ENCODE data around the gene UBE2R2.
"Not testable (repeated sequence)": the region's sequence is repeated elsewhere in the genome, so short reads cannot be mapped to it uniquely, and the experiment has no call there.

UBE2R2 gene

GRCh38 chr9:33799928-33800704 is 16.8 kb upstream of the UBE2R2 start:
- no peak for DNase-seq (ENCODE audit: low spot score)

- DNase-seq (ENCODE audit: low spot score): no peak
Measured at GRCh38 chr9:33800886-33801285, 16.1 kb upstream of the UBE2R2 start.

GRCh38 chr9:33801943-33802500 is 14.9 kb upstream of the UBE2R2 start:
- DNase-seq (ENCODE audit: low spot score): not testable (repeated sequence)

- DNase-seq (ENCODE audit: low spot score): not testable (repeated sequence)
Measured at GRCh38 chr9:33804196-33804595, 12.8 kb upstream of the UBE2R2 start.

- DNase-seq (ENCODE audit: low spot score): not testable (repeated sequence)
Measured at GRCh38 chr9:33807156-33807555, 9.8 kb upstream of the UBE2R2 start.

GRCh38 chr9:33808979-33809322 is 8.0 kb upstream of the UBE2R2 start:
- DNase-seq (ENCODE audit: low spot score): not testable (repeated sequence)

- DNase-seq (ENCODE audit: low spot score): no peak
Measured at GRCh38 chr9:33809506-33809905, 7.5 kb upstream of the UBE2R2 start.

- DNase-seq (ENCODE audit: low spot score): no peak
Measured at GRCh38 chr9:33813712-33814641, 3.0 kb upstream of the UBE2R2 start.

- DNase-seq (ENCODE audit: low spot score): no peak
Measured at GRCh38 chr9:33815781-33816180, 1.2 kb upstream of the UBE2R2 start.

GRCh38 chr9:33817327-33818166 is 587 bp downstream of the UBE2R2 start:
- peak; percentile 42 for DNase-seq (ENCODE audit: low spot score)

- no peak for DNase-seq (ENCODE audit: low spot score)
Measured at GRCh38 chr9:33818167-33818846, 1.3 kb downstream of the UBE2R2 start.

GRCh38 chr9:33818847-33819500 is 2.0 kb downstream of the UBE2R2 start:
- no peak for DNase-seq (ENCODE audit: low spot score)

GRCh38 chr9:33820231-33820745 is 3.3 kb downstream of the UBE2R2 start:
- no peak for DNase-seq (ENCODE audit: low spot score)

GRCh38 chr9:33823801-33824200 is 6.8 kb downstream of the UBE2R2 start:
- no peak for DNase-seq (ENCODE audit: low spot score)

GRCh38 chr9:33827285-33827684 is 10.3 kb downstream of the UBE2R2 start:
- DNase-seq (ENCODE audit: low spot score): not testable (repeated sequence)

- not testable (repeated sequence) for DNase-seq (ENCODE audit: low spot score)
Measured at GRCh38 chr9:33829641-33830230, 12.8 kb downstream of the UBE2R2 start.

GRCh38 chr9:33835625-33836260 is 18.8 kb downstream of the UBE2R2 start:
- DNase-seq (ENCODE audit: low spot score): no peak

GRCh38 chr9:33836261-33836660 is 19.3 kb downstream of the UBE2R2 start:
- not testable (repeated sequence) for DNase-seq (ENCODE audit: low spot score)

GRCh38 chr9:33837138-33837537 is 20.2 kb downstream of the UBE2R2 start:
- no peak for DNase-seq (ENCODE audit: low spot score)

- DNase-seq (ENCODE audit: low spot score): no peak
Measured at GRCh38 chr9:33840381-33840780, 23.4 kb downstream of the UBE2R2 start.

Measured in HuH-7.5 (cell line).